ENCODE measurements around the gene ZNF366.

Gene ZNF366

DNA sequence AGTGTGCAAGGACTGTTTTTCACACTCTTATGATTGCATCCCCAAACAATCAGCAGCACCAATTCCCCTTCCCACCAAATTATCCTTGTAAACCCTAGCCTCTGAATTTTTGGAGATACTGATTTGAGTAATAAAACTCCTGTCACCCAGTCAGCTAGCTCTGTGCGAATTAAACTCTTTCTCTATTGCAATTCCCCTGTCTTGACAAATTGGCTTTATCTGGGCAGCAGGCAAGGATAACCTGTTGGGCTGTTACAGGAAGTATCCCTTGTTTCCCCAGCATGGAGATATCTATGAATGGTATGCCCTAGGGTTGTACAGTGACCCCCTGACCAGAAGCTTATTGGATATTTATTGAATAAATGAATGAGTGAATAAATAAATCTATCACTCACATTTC, 106.3 kb downstream of the ZNF366 start:
- no peak for DNase-seq

- DNase-seq: no peak
Observed at GRCh38 chr5:72397836-72398235, 109.4 kb downstream of the ZNF366 start.

- no peak for DNase-seq
Observed at GRCh38 chr5:72394688-72395087, 112.5 kb downstream of the ZNF366 start.

DNA sequence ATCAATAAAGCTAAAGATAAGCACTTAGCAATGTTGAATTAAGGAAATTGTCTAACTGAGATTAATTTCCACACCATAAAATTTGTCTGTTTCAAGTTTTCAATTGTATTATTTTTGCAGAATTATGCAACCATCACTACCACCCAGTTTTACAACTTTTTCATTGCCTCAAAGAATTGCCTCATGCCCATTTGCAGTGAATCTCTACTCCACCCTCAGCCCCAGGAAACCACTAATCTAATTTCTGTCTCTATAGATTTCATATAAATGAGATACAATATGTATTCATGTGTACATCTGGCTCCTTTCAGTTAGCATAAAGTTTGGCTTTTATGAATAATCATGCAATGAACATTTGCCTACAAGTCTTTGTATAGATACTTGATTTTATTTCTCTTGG, 114.2 kb downstream of the ZNF366 start:
- no peak for DNase-seq

All from activated naive CD4-positive, alpha-beta T cell treated with Interleukin-2 at 50 U/mL for 16 hours (primary cell).